NCI-H2029 (cell line): Measurements from ENCODE around the gene PCED1B.
A peak's percentile ranks its signal among the peaks of the same experiment; 100 is the strongest.
"Not testable (repeated sequence)": the region's sequence is repeated elsewhere in the genome, so short reads cannot be mapped to it uniquely, and the experiment has no call there.

ENCODE experiments used
- DNase-seq: peaks from one replicate; lab custom pipeline; 2025; lab: John Stamatoyannopoulos, UW

PCED1B gene

GRCh38 chr12:47166365-47166764 is 86.9 kb downstream of the PCED1B start:
- DNase-seq, result no peak

- DNase-seq, result not testable (repeated sequence)
These were observed 90.9 kb downstream of the PCED1B start for GRCh38 chr12:47170281-47170680.

DNA sequence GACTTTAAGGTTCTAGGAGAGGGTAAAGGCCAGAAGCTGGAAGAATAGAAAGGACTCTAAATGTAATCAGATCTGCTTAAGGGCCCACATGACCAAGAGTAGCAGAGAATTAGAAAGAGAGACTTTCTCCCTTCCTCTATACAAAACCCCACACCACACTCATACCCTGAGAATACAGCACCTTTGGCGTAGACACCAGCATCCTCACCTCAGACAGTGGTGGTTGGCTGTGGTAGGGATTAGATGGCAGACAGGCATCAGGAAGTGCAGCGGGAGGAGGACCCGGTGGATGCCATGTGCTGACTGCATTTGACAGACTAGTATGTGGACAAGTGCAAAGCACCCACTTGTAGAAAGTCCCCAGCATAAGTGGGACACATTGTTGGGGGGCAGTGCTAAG is 98.6 kb downstream of the PCED1B start:
- DNase-seq, result no peak

DNA sequence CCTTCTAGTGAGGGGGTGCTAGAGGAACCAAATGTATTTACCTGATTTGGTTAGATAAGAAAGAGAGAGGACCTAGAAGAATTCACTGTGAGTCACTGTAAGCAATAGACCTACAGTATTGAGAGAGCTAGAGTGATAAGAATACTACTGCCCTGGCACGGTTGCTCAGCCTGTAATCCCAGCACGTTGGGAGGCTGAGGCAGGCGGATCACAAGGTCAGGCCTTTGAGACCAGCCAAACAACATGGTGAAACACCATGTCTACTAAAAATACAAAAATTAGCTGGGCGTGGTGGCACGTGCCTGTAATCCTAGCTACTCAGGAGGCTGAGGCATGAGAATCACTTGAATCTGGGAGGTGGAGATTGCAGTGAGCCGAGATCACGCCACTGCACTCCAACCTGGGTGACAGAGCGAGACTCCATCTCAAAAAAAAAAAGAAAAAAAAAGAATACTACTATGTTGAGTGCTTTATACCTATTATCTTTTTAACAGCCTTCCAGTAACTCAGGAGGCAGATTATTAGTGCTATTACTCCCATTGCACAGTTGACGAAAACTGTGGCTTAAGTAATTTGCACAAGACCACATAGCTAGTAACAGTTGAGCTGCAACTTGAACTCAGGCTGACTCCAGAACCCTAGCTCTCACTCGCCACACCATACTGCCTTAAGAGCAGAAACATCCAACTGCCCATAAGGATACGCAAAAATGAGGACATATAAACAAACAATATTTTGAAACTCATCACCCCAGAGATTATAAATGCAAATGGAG is 102.9 kb downstream of the PCED1B start:
- DNase-seq, result not testable (repeated sequence)

DNA sequence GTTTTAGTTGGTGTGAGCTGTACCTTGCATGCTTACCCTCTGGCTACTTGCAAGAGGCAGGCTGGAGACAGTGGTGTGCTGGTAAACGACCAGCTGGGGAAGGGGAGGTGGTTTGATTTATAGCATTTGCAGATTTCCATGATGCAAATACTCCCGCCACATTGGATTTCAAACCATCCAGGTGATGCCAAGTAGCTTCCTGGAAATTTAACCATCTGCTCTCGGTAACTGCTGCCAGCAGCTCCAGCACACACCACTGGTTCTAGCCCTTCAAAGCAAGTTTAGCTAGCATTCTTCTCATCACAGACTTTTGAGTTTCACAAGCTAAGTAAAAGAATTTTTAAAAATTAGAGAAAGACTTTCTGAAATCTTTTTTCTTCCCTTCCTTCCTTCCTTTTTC is 104.8 kb downstream of the PCED1B start:
- DNase-seq, result no peak

DNA sequence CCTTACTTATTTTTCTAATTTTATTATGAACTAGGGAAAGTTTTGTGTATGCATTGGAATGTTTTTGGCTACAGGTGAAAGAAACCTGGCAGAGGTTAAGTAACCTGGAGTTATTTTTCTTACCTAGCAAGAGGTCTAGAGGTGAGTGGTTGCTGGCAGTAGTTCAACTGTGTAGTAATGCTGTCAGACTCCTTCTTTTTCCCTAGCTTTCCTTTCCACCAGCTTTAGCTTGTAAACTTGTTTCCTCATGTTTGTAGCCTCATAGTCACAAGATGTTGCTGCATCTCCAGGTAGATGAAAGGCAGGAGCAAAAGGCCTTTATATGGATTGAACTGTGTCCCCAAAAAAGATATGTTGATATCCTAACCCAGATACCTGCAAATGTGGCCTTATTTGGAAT is 105.4 kb downstream of the PCED1B start:
- peak; percentile 9 for DNase-seq

- DNase-seq, result no peak
These were observed 106.8 kb downstream of the PCED1B start for GRCh38 chr12:47186246-47186645.

DNA sequence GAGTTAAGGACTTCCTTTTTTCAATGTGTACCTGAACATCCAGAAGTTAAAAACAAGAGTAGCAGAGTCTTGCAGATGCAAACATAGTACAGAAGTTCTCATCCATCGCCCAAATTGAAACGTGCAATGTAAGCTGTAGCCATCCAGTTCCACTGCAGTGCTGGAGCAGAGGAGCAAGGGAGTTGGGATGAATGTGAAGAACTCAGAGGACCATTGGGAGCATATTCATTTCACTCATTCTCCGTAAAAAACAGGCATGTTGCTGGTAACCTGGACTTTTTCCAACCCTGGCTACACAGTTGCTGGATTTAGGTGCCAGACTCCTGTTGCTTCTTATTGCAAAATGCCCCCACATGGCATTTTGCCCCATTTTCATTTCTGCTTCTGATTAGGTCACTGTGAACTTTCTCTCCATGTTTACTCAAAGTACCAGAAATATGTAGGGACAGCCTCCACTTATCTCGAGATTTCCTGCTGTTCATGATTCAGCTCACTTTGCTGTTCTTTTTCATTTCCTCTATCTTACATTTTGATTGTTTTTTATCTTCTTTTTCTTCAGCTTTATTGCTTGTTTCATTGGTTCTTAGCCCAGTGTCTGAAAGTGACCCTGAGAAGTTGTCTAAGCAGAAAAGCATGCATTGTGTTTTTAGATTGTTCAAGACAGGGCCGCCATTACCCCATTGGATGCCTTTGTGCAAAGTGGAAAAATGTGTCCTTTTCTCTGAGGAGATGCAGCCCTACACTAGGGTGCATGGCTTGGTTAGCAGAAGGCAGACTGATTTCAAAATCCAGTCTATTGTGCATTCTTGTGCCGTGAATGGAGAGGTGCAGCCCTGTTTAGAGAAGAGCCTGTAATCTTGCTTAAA is 109.4 kb downstream of the PCED1B start:
- no peak for DNase-seq

GRCh38 chr12:47189728-47190127 is 110.3 kb downstream of the PCED1B start:
- no peak for DNase-seq

DNA sequence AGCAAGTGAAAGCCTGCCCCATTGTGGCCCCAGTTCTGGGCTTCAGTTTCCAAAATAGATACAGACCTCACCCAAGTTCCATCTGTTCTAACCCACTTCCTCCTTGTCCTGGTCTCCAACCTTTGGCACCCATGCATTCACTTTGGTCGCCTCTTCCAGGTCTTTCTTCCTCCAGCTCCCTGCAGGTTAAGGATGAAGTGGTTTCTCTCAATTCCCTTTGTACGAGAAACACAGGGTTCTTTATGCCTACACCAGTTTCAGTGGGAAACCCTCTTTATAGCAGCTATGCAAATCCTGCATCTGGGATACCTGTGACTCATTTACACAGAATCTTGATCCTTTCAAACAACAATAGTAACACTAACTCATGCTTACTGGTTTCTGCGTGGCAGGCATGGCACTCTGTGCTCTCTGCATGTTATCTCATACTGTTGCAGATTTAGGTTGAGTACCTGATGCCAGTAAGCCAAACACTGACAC is 110.9 kb downstream of the PCED1B start:
- DNase-seq, result no peak

- DNase-seq, result no peak
These were observed 111.5 kb downstream of the PCED1B start for GRCh38 chr12:47190905-47191304.

DNA sequence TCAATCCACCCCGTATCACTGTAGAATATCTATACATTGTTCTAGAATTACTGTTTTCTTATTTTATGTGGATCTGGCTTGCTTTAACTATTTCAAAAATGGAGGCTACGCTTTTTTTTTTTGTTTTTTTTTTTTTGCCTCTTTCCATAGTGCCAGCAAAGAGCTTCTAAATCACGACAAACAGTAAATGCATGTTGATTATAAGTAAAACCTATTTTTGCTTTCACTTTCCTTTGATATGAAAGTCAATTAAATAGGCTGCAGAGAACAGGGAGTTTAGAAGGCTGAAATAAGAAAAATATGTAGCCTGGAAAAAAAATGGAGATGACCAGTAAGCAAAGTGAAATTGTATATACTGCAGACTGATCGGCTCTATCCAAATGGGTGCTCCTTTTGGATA is 112.6 kb downstream of the PCED1B start:
- no peak for DNase-seq

DNA sequence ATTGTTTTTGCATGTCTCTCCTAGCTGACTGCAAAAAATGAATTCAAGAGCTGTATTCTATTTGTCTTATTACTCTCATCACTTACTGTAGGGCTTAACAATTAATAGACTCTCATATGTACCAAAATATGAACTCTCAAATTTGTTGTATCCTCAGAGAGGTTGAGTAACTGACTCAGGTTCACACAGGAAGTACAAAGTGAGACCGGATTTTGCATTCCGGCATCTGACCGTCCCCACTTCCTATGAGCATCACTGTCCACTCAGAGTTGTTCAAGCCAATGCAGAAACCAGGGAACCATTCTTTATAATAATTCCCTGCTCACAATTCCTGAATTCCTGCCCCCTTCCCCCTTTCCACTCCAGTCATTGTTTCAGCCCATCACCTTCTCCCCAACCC is 113.6 kb downstream of the PCED1B start:
- DNase-seq, result no peak

DNA sequence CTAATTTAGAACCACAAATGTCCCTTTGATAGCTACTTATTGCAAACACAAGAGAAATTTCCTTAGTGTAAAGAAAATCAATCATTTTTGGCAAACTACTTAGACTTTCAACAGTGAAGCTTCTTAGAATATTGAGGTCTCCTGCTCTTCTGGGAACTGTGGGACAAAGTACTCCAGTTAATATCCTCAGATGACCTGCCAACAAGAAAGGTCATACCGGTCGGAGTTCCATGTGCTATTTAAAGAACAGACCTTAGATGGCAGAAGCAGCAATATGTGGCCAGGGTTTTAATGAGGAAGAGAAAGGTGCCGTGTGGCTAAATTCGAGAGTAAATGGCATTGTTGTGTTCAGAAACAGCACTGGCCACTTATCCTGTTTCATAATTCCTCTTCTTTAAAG is 115.1 kb downstream of the PCED1B start:
- no peak for DNase-seq

GRCh38 chr12:47200446-47200845 is 121.0 kb downstream of the PCED1B start:
- DNase-seq, result no peak

- not testable (repeated sequence) for DNase-seq
These were observed 121.8 kb downstream of the PCED1B start for GRCh38 chr12:47201190-47201589.

DNA sequence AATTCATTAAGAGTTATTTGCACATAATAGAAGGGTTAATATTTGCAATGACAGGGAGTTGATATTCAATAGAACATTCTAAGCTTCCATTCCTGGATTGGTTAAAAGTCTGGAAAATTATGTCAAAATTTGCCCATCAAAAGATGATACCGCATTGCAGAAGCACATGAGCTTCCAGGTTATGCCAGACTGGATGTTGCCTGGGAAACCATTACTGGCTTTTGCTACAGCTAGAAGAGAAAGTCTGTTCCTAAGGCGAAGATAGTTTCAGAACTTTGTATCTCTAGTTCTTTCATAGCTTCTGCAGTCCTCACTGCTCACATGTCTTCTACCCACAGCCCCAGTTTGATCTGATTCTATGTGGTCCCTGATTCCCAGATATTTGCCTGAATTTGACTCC is 122.8 kb downstream of the PCED1B start:
- no peak for DNase-seq

- DNase-seq, result no peak
These were observed 126.4 kb downstream of the PCED1B start for GRCh38 chr12:47205532-47206449.

GRCh38 chr12:47206450-47207339 is 127.3 kb downstream of the PCED1B start:
- DNase-seq, result no peak

DNA sequence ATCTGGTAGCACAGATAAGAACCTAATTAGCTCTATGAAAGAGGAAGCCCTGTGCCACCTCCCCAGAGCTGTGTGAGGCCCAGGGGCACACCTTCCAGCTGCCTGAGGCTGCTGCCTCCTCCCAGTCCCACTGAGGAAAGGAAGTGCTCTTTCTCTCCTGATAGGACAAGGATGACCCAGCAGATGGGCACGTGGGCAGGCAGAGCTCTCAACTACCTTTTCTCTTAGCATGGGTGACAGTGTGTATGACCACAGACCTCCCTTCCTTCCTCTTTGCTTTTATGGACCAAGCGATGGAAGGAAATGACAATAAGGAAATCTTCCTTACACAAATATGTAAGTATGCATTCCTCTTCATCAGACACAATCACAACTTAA is 127.9 kb downstream of the PCED1B start:
- no peak for DNase-seq

GRCh38 chr12:47207829-47208248 is 128.4 kb downstream of the PCED1B start:
- no peak for DNase-seq
